ENCODE results near the gene GPSM1. TPM values are rescaled to one million over a fixed set of nuclear protein-coding genes. Genes with fewer than 3 reads are reported as not detected.

Gene GPSM1
- total RNA-seq, 1 donor from 2014 or later = 69.0 TPM

- Histone ChIP-seq H3K4me1 (peaks cover 49% of the 10 kb centered on the region), H3K27ac (replicated peaks) (no peak overlapping the region), H3K9me3 (replicated peaks) (no peaks in the 10 kb centered on the region), H3K36me3 (peaks cover 5% of the 10 kb centered on the region), H3K4me3 (no peak overlapping the region), H3K27me3 (ENCODE audit: low read depth) (no peaks in the 10 kb centered on the region)
- DNase-seq = no peak
- no peak for TF ChIP-seq CTCF (IDR thresholded peaks at IDR 0.05; ENCODE audit: borderline replicate concordance)
- intact Hi-C loops (cut with micrococcal nuclease) = no loop called here
Measured at GRCh38 chr9:136330406-136330990, 3.2 kb downstream of the GPSM1 start.

- Histone ChIP-seq H3K27me3 (ENCODE audit: low read depth) (no peaks in the 10 kb centered on the region), H3K36me3 (peaks cover 10% of the 10 kb centered on the region), H3K4me1 (peaks cover 43% of the 10 kb centered on the region), H3K4me3 (no peak overlapping the region), H3K9me3 (replicated peaks) (no peaks in the 10 kb centered on the region), H3K27ac (replicated peaks) (no peak overlapping the region)
- intact Hi-C loops (cut with micrococcal nuclease) = no loop called here
- no peak for DNase-seq
- TF ChIP-seq CTCF (IDR thresholded peaks at IDR 0.05; ENCODE audit: borderline replicate concordance) = no peak
Measured at GRCh38 chr9:136331030-136331429, 3.7 kb downstream of the GPSM1 start.

- Histone ChIP-seq H3K4me1 (peaks cover 36% of the 10 kb centered on the region), H3K4me3 (no peak overlapping the region), H3K36me3 (peaks cover 18% of the 10 kb centered on the region), H3K27ac (replicated peaks) (no peak overlapping the region), H3K9me3 (replicated peaks) (no peaks in the 10 kb centered on the region), H3K27me3 (ENCODE audit: low read depth) (no peaks in the 10 kb centered on the region)
- no peak for TF ChIP-seq CTCF (IDR thresholded peaks at IDR 0.05; ENCODE audit: borderline replicate concordance)
- no peak for DNase-seq
- intact Hi-C loops (cut with micrococcal nuclease) = no loop called here
Measured at GRCh38 chr9:136331556-136332481, 4.5 kb downstream of the GPSM1 start.

- TF ChIP-seq CTCF (IDR thresholded peaks at IDR 0.05; ENCODE audit: borderline replicate concordance) = no peak
- H3K4me3 ChIP-seq = no peak overlapping the region
- H3K27me3 ChIP-seq (ENCODE audit: low read depth) = no peaks in the 10 kb centered on the region
- no peak overlapping the region for H3K27ac ChIP-seq (replicated peaks)
- DNase-seq = no peak
- peaks cover 25% of the 10 kb centered on the region for H3K36me3 ChIP-seq
- intact Hi-C loops (cut with micrococcal nuclease) = no loop called here
- H3K9me3 ChIP-seq (replicated peaks) = no peaks in the 10 kb centered on the region
- H3K4me1 ChIP-seq = peaks cover 32% of the 10 kb centered on the region
Measured at GRCh38 chr9:136332482-136332983, 5.2 kb downstream of the GPSM1 start.

GRCh38 chr9:136333045-136333444 lies 5.7 kb downstream of the GPSM1 start:
- Histone ChIP-seq H3K4me3 (no peak overlapping the region), H3K9me3 (replicated peaks) (no peaks in the 10 kb centered on the region), H3K27me3 (ENCODE audit: low read depth) (no peaks in the 10 kb centered on the region), H3K27ac (replicated peaks) (no peak overlapping the region), H3K36me3 (peaks cover 30% of the 10 kb centered on the region), H3K4me1 (peaks cover 28% of the 10 kb centered on the region)
- no peak for DNase-seq
- no peak for TF ChIP-seq CTCF (IDR thresholded peaks at IDR 0.05; ENCODE audit: borderline replicate concordance)
- intact Hi-C loops (cut with micrococcal nuclease) = no loop called here

Measured in left ventricle myocardium inferior (tissue), 1 donor.